Uterus (tissue), 4 donors: ENCODE results near the gene C11orf54. TPM values are rescaled to one million over a fixed set of nuclear protein-coding genes. Genes with fewer than 3 reads are reported as not detected.
"Not testable (repeated sequence)": the region's sequence is repeated elsewhere in the genome, so short reads cannot be mapped to it uniquely, and the experiment has no call there.

Experiments
- DNase-seq, 2 donors: peaks; one replicate each; pipeline ENCODE4 v3.0.0-alpha.2; 2019 to 2020
- H3K27ac ChIP-seq, 2 donors: fragments of 200-600 bp; sonication (generic); 1 replicate in 1 of 2; 2 replicates in 1 of 2; pipeline ENCODE4 v1.5.1; 2016 to 2018
- H3K27me3 ChIP-seq, 2 donors: fragments of 200-600 bp; sonication (generic); one replicate each; pipeline ENCODE4 v1.5.1; 2018 to 2019; ENCODE audit warnings: control low read depth in 1 of 2
- H3K36me3 ChIP-seq, 2 donors: fragments of 200-600 bp; sonication (generic); one replicate each; pipeline ENCODE4 v1.5.1; 2019; ENCODE audit warnings: control low read depth in 1 of 2
- H3K4me1 ChIP-seq, 2 donors: fragments of 200-600 bp; sonication (generic); one replicate each; pipeline ENCODE4 v1.5.1; 2018 to 2019; ENCODE audit warnings: control low read depth in 1 of 2
- H3K4me3 ChIP-seq, 2 donors: fragments of 200-600 bp; sonication (generic); 1 replicate in 1 of 2; 2 replicates in 1 of 2; pipeline ENCODE4 v1.5.1; 2018 to 2019; ENCODE audit warnings: mild to moderate bottlenecking in 1 of 2
- H3K9me3 ChIP-seq, 2 donors: fragments of 200-600 bp; sonication (generic); one replicate each; pipeline ENCODE4 v1.5.1; 2019; ENCODE audit warnings: control low read depth in 1 of 2
- POLR2A ChIP-seq, 2 donors: fragments of 450-650 bp; IDR thresholded peaks; one replicate each; pipeline ENCODE4 v1.6.1; 2016; ENCODE audit warnings: antibody characterized with exemption in 2 of 2, mild to moderate bottlenecking in 1 of 2, moderate library complexity in 1 of 2
- intact Hi-C: fragments of 100-400 bp; cut with DNase I; formaldehyde crosslinking; loops from one replicate; pipeline ENCODE4 v1.15.1; 2023; ENCODE audit warnings: low total_unique reads
- total RNA-seq, 4 donors: library from RNA; depleted of rRNA in 3 of 4; stranded (reverse); fragments of >200 nt in 3 of 4; gene quantifications; one replicate each; pipeline versions ENCODE4 v1.1.0 to v1.2.4, GENCODE V29; 2014 to 2023
- TF ChIP-seq, protein P1 (sequence below), 4 experiments: fragments of 200-600 bp in 2 of 4; fragments of 450-650 bp in 2 of 4; sonication (generic) in 2 of 4; IDR thresholded peaks; one replicate each; pipeline ENCODE4 v1.5.1; 2016 to 2019; ENCODE audit warnings: antibody characterized with exemption in 4 of 4, mild to moderate bottlenecking in 2 of 4, moderate library complexity in 1 of 4
- donor health status: DM: yes; HTN: yes; CAD: no.

The C11orf54 gene
- total RNA-seq, 4 donors from 2014 or later, result 13.3 to 57.2 (median 32.1) TPM

DNA sequence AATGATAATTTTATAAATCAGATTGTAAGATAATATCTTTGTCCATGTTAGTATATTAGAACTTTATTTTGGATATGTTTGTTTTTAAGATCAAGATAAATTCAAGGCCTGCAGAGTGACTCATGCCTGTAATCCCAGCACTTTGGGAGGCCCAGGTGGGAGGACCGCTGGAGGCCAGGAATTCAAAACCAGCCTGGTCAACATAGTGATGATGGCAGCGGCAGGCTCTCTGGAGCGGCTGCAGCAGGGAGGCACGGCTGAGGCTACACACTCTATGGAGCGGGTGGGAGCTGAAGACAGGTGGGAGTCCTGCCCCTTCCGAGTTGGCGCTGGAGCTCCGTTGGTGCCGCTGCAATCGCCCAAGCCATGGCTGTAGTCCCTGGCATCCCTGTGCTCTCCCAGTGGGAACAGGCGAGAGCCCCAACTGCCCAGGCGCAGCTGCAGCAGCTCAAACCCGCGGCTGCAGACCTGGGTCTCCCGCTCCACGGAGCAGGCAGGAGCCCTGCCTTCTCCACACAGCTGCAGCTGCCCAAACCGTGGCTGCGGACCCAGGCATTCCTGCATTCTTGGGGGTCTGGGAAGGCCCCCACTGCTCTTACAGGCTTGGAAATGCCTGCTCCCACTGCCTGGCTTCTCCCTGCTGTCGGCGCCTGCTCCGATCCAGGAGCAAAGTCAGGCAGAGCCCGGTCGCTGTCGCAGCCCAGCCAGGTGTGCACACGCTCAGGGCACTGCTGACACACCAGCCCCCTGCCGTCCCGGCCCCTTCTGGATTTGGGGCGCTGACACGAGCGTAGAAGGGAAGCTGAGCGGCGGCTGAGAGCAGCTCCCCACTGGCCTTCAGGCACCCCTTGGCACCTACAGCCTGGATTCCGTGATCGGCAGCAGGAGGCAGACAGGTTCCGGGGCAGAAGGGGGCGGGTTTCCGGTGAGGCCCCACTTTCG, 16.7 kb downstream of the C11orf54 start:
- no peak for DNase-seq
- no peaks in the 10 kb centered on the region for H3K4me1 ChIP-seq
- intact Hi-C loops, result no loop called here
- no peak overlapping the region for H3K4me3 ChIP-seq
- H3K27me3 ChIP-seq, result no peaks in the 10 kb centered on the region
- H3K9me3 ChIP-seq, result no peaks in the 10 kb centered on the region
- TF ChIP-seq POLR2A (IDR thresholded peaks at IDR 0.05), result no peak
- TF ChIP-seq, protein P1, sequence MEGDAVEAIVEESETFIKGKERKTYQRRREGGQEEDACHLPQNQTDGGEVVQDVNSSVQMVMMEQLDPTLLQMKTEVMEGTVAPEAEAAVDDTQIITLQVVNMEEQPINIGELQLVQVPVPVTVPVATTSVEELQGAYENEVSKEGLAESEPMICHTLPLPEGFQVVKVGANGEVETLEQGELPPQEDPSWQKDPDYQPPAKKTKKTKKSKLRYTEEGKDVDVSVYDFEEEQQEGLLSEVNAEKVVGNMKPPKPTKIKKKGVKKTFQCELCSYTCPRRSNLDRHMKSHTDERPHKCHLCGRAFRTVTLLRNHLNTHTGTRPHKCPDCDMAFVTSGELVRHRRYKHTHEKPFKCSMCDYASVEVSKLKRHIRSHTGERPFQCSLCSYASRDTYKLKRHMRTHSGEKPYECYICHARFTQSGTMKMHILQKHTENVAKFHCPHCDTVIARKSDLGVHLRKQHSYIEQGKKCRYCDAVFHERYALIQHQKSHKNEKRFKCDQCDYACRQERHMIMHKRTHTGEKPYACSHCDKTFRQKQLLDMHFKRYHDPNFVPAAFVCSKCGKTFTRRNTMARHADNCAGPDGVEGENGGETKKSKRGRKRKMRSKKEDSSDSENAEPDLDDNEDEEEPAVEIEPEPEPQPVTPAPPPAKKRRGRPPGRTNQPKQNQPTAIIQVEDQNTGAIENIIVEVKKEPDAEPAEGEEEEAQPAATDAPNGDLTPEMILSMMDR (IDR thresholded peaks at IDR 0.05), result no peak
- no peaks in the 10 kb centered on the region for H3K36me3 ChIP-seq
- no peak overlapping the region for H3K27ac ChIP-seq

DNA sequence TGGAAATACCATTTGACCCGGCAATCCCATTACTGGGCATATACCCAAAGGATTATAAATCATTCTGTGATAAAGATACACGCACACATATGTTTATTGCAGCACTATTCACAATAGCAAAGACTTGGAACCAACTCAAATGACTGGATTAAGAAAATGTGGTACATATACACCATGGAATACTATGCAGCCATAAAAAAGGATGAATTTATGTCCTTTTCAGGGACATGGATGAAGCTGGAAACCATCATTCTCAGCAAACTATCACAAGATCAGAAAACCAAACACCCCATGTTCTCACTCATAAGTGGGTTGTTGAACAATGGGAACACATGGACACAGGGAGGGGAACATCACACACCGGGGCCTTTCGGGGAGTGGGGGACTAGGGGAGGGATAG, 17.7 kb downstream of the C11orf54 start:
- intact Hi-C loops, H3K4me1 ChIP-seq, H3K36me3 ChIP-seq, H3K4me3 ChIP-seq, DNase-seq, H3K27me3 ChIP-seq, H3K9me3 ChIP-seq, H3K27ac ChIP-seq: not testable (repeated sequence)

DNA sequence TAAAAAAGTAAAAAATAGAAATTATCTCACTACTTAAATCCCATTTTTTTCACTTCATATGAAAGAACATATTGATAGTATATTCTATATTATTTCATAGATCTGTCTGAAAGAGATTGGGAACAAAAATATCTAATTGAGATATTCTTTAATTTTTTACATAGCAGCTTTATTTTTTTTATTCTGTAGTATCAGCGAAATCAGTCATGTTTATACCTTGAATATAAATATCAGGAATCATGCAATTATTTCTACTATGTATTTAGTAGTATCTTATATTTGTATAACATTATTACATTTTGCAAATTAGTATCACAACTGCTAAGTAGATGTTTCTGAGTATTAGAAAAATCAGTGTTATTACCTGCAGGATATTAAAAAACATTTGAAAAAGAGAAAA, 20.4 kb downstream of the C11orf54 start:
- no peak for DNase-seq
- no peaks in the 10 kb centered on the region for H3K27me3 ChIP-seq
- intact Hi-C loops, result no loop called here
- H3K9me3 ChIP-seq, result no peaks in the 10 kb centered on the region
- H3K36me3 ChIP-seq, result no peaks in the 10 kb centered on the region
- no peaks in the 10 kb centered on the region for H3K4me1 ChIP-seq
- TF ChIP-seq POLR2A (IDR thresholded peaks at IDR 0.05), result no peak
- TF ChIP-seq, protein P1 (IDR thresholded peaks at IDR 0.05), result no peak
- H3K4me3 ChIP-seq, result no peak overlapping the region
- H3K27ac ChIP-seq, result no peak overlapping the region

DNA sequence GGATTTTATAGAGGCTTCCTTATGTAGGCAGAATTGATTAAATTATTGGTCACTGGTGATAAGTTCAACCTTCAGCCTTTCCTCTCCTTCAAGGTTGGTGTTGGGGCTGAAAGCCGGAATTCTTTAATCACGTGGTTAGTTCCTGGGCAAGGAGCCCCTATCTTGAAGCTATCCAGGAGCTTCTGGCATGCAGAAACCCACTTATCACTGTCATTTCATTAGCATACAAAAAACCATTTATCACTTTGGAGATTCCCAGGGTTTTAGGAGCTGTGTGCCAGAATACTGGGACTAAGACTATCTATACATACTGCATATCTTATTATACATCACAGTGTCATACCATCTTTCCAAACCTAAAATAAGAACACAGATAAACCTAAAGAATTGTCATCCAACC, 24.1 kb downstream of the C11orf54 start:
- H3K27ac ChIP-seq, result no peak overlapping the region
- TF ChIP-seq POLR2A (IDR thresholded peaks at IDR 0.05), result no peak
- TF ChIP-seq, protein P1 (IDR thresholded peaks at IDR 0.05), result no peak
- no peaks in the 10 kb centered on the region for H3K4me1 ChIP-seq
- no peak overlapping the region for H3K4me3 ChIP-seq
- no peaks in the 10 kb centered on the region for H3K27me3 ChIP-seq
- no peaks in the 10 kb centered on the region for H3K36me3 ChIP-seq
- intact Hi-C loops, result no loop called here
- H3K9me3 ChIP-seq, result no peaks in the 10 kb centered on the region
- no peak for DNase-seq

DNA sequence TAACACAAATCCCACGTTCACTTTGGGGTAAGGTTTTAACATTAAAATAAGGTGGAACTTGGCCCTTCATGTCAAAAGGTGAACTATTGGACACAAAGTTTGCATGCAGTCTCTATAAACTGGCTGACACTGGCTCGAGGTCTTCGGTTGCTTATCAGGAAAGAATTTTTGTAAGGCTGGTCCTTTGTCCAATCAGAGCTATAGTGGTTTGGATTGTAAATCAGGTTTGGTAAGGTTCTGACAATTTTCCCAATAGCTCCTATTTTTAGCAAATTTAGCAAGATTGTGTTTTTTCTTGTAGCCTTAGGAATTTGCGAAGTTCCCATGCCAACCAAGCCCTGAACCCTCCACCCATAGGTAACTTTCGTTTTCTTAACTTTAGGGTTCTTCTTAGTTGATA, 25.0 kb downstream of the C11orf54 start:
- no peak for DNase-seq
- no peak for TF ChIP-seq POLR2A (IDR thresholded peaks at IDR 0.05)
- TF ChIP-seq, protein P1 (IDR thresholded peaks at IDR 0.05), result no peak
- H3K27ac ChIP-seq, result no peak overlapping the region
- no peaks in the 10 kb centered on the region for H3K9me3 ChIP-seq
- no peaks in the 10 kb centered on the region for H3K4me1 ChIP-seq
- no peaks in the 10 kb centered on the region for H3K27me3 ChIP-seq
- intact Hi-C loops, result no loop called here
- H3K36me3 ChIP-seq, result no peaks in the 10 kb centered on the region
- H3K4me3 ChIP-seq, result no peak overlapping the region
